GM23338 (cell line): ENCODE data around the gene ADIG.
"Not testable (repeated sequence)": the region's sequence is repeated elsewhere in the genome, so short reads cannot be mapped to it uniquely, and the experiment has no call there.

ENCODE experiments used
- CREB1 ChIP-seq: fragments of 250-450 bp; sonication (Bioruptor Pico); IDR thresholded peaks from 2 replicates; pipeline ENCODE4 v1.5.0; 2020; ENCODE audit warnings: low read depth, mild to moderate bottlenecking, moderate library complexity
- CTCF ChIP-seq, 2 experiments: fragments of 200-600 bp in 1 of 2; sonication (generic) in 1 of 2; conservative IDR thresholded peaks; 2 replicates each; pipeline versions ENCODE4 v1.5.1 to v1.6.1; 2016 to 2017; ENCODE audit warnings: antibody characterized with exemption in 2 of 2, low read depth in 2 of 2, mild to moderate bottlenecking in 2 of 2, moderate library complexity in 1 of 2
- EZH2 ChIP-seq: fragments of 200-600 bp; sonication (generic); IDR thresholded peaks from one replicate; pipeline ENCODE4 v1.8.0; 2017; ENCODE audit warnings: antibody characterized with exemption, mild to moderate bottlenecking, low read depth; ENCODE audit not compliant: unreplicated experiment
- EZH2phosphoT487 ChIP-seq: fragments of 200-600 bp; sonication (generic); IDR thresholded peaks from one replicate; pipeline ENCODE4 v1.8.1; 2018; ENCODE audit warnings: antibody characterized with exemption; ENCODE audit not compliant: unreplicated experiment

- TF ChIP-seq CTCF (conservative IDR thresholded peaks at IDR 0.05; ENCODE audit: low read depth in 2 of 2); CREB1 (CRISPR knock-in tag); EZH2; EZH2phosphoT487: not testable (repeated sequence)
These were observed 11.4 kb downstream of the ADIG start for GRCh38 chr20:38592411-38592790.
